Measurements from ENCODE around the gene FSCN2. TPM values are rescaled to one million over a fixed set of nuclear protein-coding genes. Genes with fewer than 3 reads are reported as not detected.

Gene FSCN2
- total RNA-seq, 1 donor from 2014 or later, result 1.0 TPM

GRCh38 chr17:81484195-81484979 lies 43.8 kb upstream of the FSCN2 start:
- peak overlapping the region; percentile 56 to 85 (median 63) for H3K9ac ChIP-seq (ENCODE audit: low read depth in 1 of 3, low read length in 3 of 3)
- H3K9me3 ChIP-seq (ENCODE audit: control insufficient read depth in 3 of 3, low read length in 3 of 3), result no peaks in the 10 kb centered on the region
- peak overlapping the region; percentile 63 to 77 (median 71) for H3K4me3 ChIP-seq (ENCODE audit: low read length in 3 of 3)
- no peaks in the 10 kb centered on the region for H3K36me3 ChIP-seq (ENCODE audit: control insufficient read depth in 3 of 3, insufficient read depth in 3 of 3, low read length in 3 of 3)
- peaks cover 33 to 52% (median 51%) of the 10 kb centered on the region in 3 donors for H3K4me1 ChIP-seq (ENCODE audit: control insufficient read depth in 3 of 3, insufficient read depth in 3 of 3, low read length in 3 of 3)
- no peak overlapping the region for H3K27ac ChIP-seq (ENCODE audit: low read depth, low read length)
- no peaks in the 10 kb centered on the region for H3K27me3 ChIP-seq (ENCODE audit: control insufficient read depth in 3 of 3, insufficient read depth in 3 of 3, low read length in 3 of 3)

GRCh38 chr17:81486199-81486810 lies 41.9 kb upstream of the FSCN2 start:
- peaks cover 28 to 43% (median 40%) of the 10 kb centered on the region in 3 donors for H3K4me1 ChIP-seq (ENCODE audit: control insufficient read depth in 3 of 3, insufficient read depth in 3 of 3, low read length in 3 of 3)
- no peak overlapping the region for H3K27ac ChIP-seq (ENCODE audit: low read depth, low read length)
- peaks cover 3 to 11% (median 10%) of the 10 kb centered on the region in 3 donors for H3K27me3 ChIP-seq (ENCODE audit: control insufficient read depth in 3 of 3, insufficient read depth in 3 of 3, low read length in 3 of 3)
- no peaks in the 10 kb centered on the region for H3K9me3 ChIP-seq (ENCODE audit: control insufficient read depth in 3 of 3, low read length in 3 of 3)
- H3K4me3 ChIP-seq (ENCODE audit: low read length in 3 of 3), result no peak overlapping the region
- H3K36me3 ChIP-seq (ENCODE audit: control insufficient read depth in 3 of 3, insufficient read depth in 3 of 3, low read length in 3 of 3), result no peaks in the 10 kb centered on the region
- no peak overlapping the region for H3K9ac ChIP-seq (ENCODE audit: low read depth in 1 of 3, low read length in 3 of 3)

- Histone ChIP-seq H3K4me1 (ENCODE audit: control insufficient read depth in 3 of 3, insufficient read depth in 3 of 3, low read length in 3 of 3) (peaks cover 22 to 37% (median 35%) of the 10 kb centered on the region in 3 donors), H3K4me3 (ENCODE audit: low read length in 3 of 3) (peak overlapping the region in 2 of 3 donors; percentile 63 to 68), H3K27ac (ENCODE audit: low read depth, low read length) (no peak overlapping the region), H3K9me3 (ENCODE audit: control insufficient read depth in 3 of 3, low read length in 3 of 3) (no peaks in the 10 kb centered on the region), H3K9ac (ENCODE audit: low read depth in 1 of 3, low read length in 3 of 3) (peak overlapping the region in 1 of 3 donors; percentile 70), H3K27me3 (ENCODE audit: control insufficient read depth in 3 of 3, insufficient read depth in 3 of 3, low read length in 3 of 3) (peaks cover 4 to 13% (median 11%) of the 10 kb centered on the region in 3 donors), H3K36me3 (ENCODE audit: control insufficient read depth in 3 of 3, insufficient read depth in 3 of 3, low read length in 3 of 3) (no peaks in the 10 kb centered on the region)
Observed at GRCh38 chr17:81487089-81487486, 41.1 kb upstream of the FSCN2 start.

- H3K4me1 ChIP-seq (ENCODE audit: control insufficient read depth in 3 of 3, insufficient read depth in 3 of 3, low read length in 3 of 3), result peaks cover 17 to 33% (median 31%) of the 10 kb centered on the region in 3 donors
Observed at GRCh38 chr17:81487487-81488275, 40.5 kb upstream of the FSCN2 start.

GRCh38 chr17:81488276-81488860 lies 39.8 kb upstream of the FSCN2 start:
- H3K4me1 ChIP-seq (ENCODE audit: control insufficient read depth in 3 of 3, insufficient read depth in 3 of 3, low read length in 3 of 3), result peaks cover 16 to 26% (median 24%) of the 10 kb centered on the region in 3 donors
- H3K36me3 ChIP-seq (ENCODE audit: control insufficient read depth in 3 of 3, insufficient read depth in 3 of 3, low read length in 3 of 3), result no peaks in the 10 kb centered on the region
- peaks cover 11 to 16% (median 11%) of the 10 kb centered on the region in 3 donors for H3K27me3 ChIP-seq (ENCODE audit: control insufficient read depth in 3 of 3, insufficient read depth in 3 of 3, low read length in 3 of 3)
- H3K9me3 ChIP-seq (ENCODE audit: control insufficient read depth in 3 of 3, low read length in 3 of 3), result no peaks in the 10 kb centered on the region
- H3K9ac ChIP-seq (ENCODE audit: low read depth in 1 of 3, low read length in 3 of 3), result peak overlapping the region; percentile 68 to 88 (median 85)
- peak overlapping the region in 2 of 3 donors; percentile 63 to 71 for H3K4me3 ChIP-seq (ENCODE audit: low read length in 3 of 3)
- peak overlapping the region; percentile 70 for H3K27ac ChIP-seq (ENCODE audit: low read depth, low read length)

More at GRCh38 chr17:81487487-81488275, 40.5 kb upstream of the FSCN2 start:
- peak overlapping the region in 2 of 3 donors; percentile 63 to 71 for H3K4me3 ChIP-seq (ENCODE audit: low read length in 3 of 3)
- no peaks in the 10 kb centered on the region for H3K9me3 ChIP-seq (ENCODE audit: control insufficient read depth in 3 of 3, low read length in 3 of 3)
- H3K27me3 ChIP-seq (ENCODE audit: control insufficient read depth in 3 of 3, insufficient read depth in 3 of 3, low read length in 3 of 3), result peaks cover 7 to 16% (median 11%) of the 10 kb centered on the region in 3 donors
- H3K36me3 ChIP-seq (ENCODE audit: control insufficient read depth in 3 of 3, insufficient read depth in 3 of 3, low read length in 3 of 3), result no peaks in the 10 kb centered on the region
- peak overlapping the region; percentile 70 for H3K27ac ChIP-seq (ENCODE audit: low read depth, low read length)
- peak overlapping the region; percentile 68 to 88 (median 85) for H3K9ac ChIP-seq (ENCODE audit: low read depth in 1 of 3, low read length in 3 of 3)

- H3K4me3 ChIP-seq (ENCODE audit: low read length in 3 of 3), result no peak overlapping the region
- H3K27me3 ChIP-seq (ENCODE audit: control insufficient read depth in 3 of 3, insufficient read depth in 3 of 3, low read length in 3 of 3), result peaks cover 11 to 16% (median 12%) of the 10 kb centered on the region in 3 donors
- no peaks in the 10 kb centered on the region for H3K36me3 ChIP-seq (ENCODE audit: control insufficient read depth in 3 of 3, insufficient read depth in 3 of 3, low read length in 3 of 3)
- peaks cover 8 to 19% (median 15%) of the 10 kb centered on the region in 3 donors for H3K4me1 ChIP-seq (ENCODE audit: control insufficient read depth in 3 of 3, insufficient read depth in 3 of 3, low read length in 3 of 3)
- no peak overlapping the region for H3K27ac ChIP-seq (ENCODE audit: low read depth, low read length)
- peak overlapping the region in 2 of 3 donors; percentile 8 to 14 for H3K9ac ChIP-seq (ENCODE audit: low read depth in 1 of 3, low read length in 3 of 3)
- H3K9me3 ChIP-seq (ENCODE audit: control insufficient read depth in 3 of 3, low read length in 3 of 3), result no peaks in the 10 kb centered on the region
Observed at GRCh38 chr17:81489012-81489997, 38.9 kb upstream of the FSCN2 start.

GRCh38 chr17:81489998-81490992 lies 37.9 kb upstream of the FSCN2 start:
- H3K27ac ChIP-seq (ENCODE audit: low read depth, low read length), result no peak overlapping the region
- no peaks in the 10 kb centered on the region for H3K9me3 ChIP-seq (ENCODE audit: control insufficient read depth in 3 of 3, low read length in 3 of 3)
- H3K36me3 ChIP-seq (ENCODE audit: control insufficient read depth in 3 of 3, insufficient read depth in 3 of 3, low read length in 3 of 3), result no peaks in the 10 kb centered on the region
- peaks cover 11 to 23% (median 17%) of the 10 kb centered on the region in 3 donors for H3K27me3 ChIP-seq (ENCODE audit: control insufficient read depth in 3 of 3, insufficient read depth in 3 of 3, low read length in 3 of 3)
- peak overlapping the region in 1 of 3 donors; percentile 8 for H3K9ac ChIP-seq (ENCODE audit: low read depth in 1 of 3, low read length in 3 of 3)
- no peak overlapping the region for H3K4me3 ChIP-seq (ENCODE audit: low read length in 3 of 3)
- H3K4me1 ChIP-seq (ENCODE audit: control insufficient read depth in 3 of 3, insufficient read depth in 3 of 3, low read length in 3 of 3), result peaks cover 4 to 13% (median 9%) of the 10 kb centered on the region in 3 donors

GRCh38 chr17:81491181-81491581 lies 37.0 kb upstream of the FSCN2 start:
- Histone ChIP-seq H3K27ac (ENCODE audit: low read depth, low read length) (no peak overlapping the region), H3K36me3 (ENCODE audit: control insufficient read depth in 3 of 3, insufficient read depth in 3 of 3, low read length in 3 of 3) (no peaks in the 10 kb centered on the region), H3K4me3 (ENCODE audit: low read length in 3 of 3) (no peak overlapping the region), H3K27me3 (ENCODE audit: control insufficient read depth in 3 of 3, insufficient read depth in 3 of 3, low read length in 3 of 3) (peaks cover 11 to 23% (median 17%) of the 10 kb centered on the region in 3 donors), H3K9ac (ENCODE audit: low read depth in 1 of 3, low read length in 3 of 3) (no peak overlapping the region), H3K9me3 (ENCODE audit: control insufficient read depth in 3 of 3, low read length in 3 of 3) (no peaks in the 10 kb centered on the region), H3K4me1 (ENCODE audit: control insufficient read depth in 3 of 3, insufficient read depth in 3 of 3, low read length in 3 of 3) (peaks cover 4 to 13% (median 9%) of the 10 kb centered on the region in 3 donors)

All from skeletal muscle tissue (tissue), 4 donors.